H9 (cell line): ENCODE data around the gene P3H2. TPM values are rescaled to one million over a fixed set of nuclear protein-coding genes. Genes with fewer than 3 reads are reported as not detected.

Experiments
- DNase-seq: peaks from one replicate; pipeline ENCODE4 v3.0.0-alpha.2; 2017
- H2AFZ ChIP-seq: one replicate; pipeline ENCODE4 v1.6.1; 2013; ENCODE audit warnings: mild to moderate bottlenecking, low read length, control low read depth, moderate library complexity
- H2AK5ac ChIP-seq: 2 replicates; pipeline ENCODE4 v1.6.1; 2013; ENCODE audit warnings: low read length, control low read depth, mixed read lengths; ENCODE audit not compliant: insufficient read length
- H2BK120ac ChIP-seq: one replicate; pipeline ENCODE4 v1.6.1; 2013; ENCODE audit warnings: low read depth, mild to moderate bottlenecking, low read length, control low read depth, inconsistent platforms; ENCODE audit not compliant: poor library complexity, severe bottlenecking
- H2BK12ac ChIP-seq: 2 replicates; pipeline ENCODE4 v1.6.1; 2013; ENCODE audit warnings: low read length, control low read depth, mixed read lengths, low read depth; ENCODE audit not compliant: insufficient read length
- H2BK15ac ChIP-seq: 2 replicates; pipeline ENCODE4 v1.6.1; 2013; ENCODE audit warnings: low read depth, low read length, control low read depth
- H2BK20ac ChIP-seq: one replicate; pipeline ENCODE4 v1.6.1; 2013; ENCODE audit warnings: low read depth, mild to moderate bottlenecking, low read length, control low read depth, inconsistent platforms; ENCODE audit not compliant: poor library complexity, severe bottlenecking
- H2BK5ac ChIP-seq: 2 replicates; pipeline ENCODE4 v1.6.1; 2013; ENCODE audit warnings: low read length, control low read depth, mixed read lengths; ENCODE audit not compliant: insufficient read length
- H3K14ac ChIP-seq: 2 replicates; pipeline ENCODE4 v1.6.1; 2013; ENCODE audit warnings: low read length, control low read depth; ENCODE audit not compliant: insufficient read depth
- H3K18ac ChIP-seq: 2 replicates; pipeline ENCODE4 v1.6.1; 2013; ENCODE audit warnings: low read depth, mild to moderate bottlenecking, mixed read lengths, low read length, control low read depth; ENCODE audit not compliant: insufficient read length
- H3K23ac ChIP-seq: 2 replicates; pipeline ENCODE4 v1.6.1; 2013; ENCODE audit warnings: low read length, control low read depth, mixed read lengths, low read depth; ENCODE audit not compliant: insufficient read length
- H3K23me2 ChIP-seq: 2 replicates; pipeline ENCODE4 v1.6.1; 2013; ENCODE audit warnings: low read depth, mild to moderate bottlenecking, mixed read lengths, low read length, control low read depth; ENCODE audit not compliant: insufficient read length, poor library complexity, severe bottlenecking
- H3K27ac ChIP-seq: 2 replicates; pipeline ENCODE4 v1.5.1; 2013; ENCODE audit warnings: low read length, control low read depth, mixed read lengths, low read depth; ENCODE audit not compliant: insufficient read length
- H3K27me3 ChIP-seq: 2 replicates; pipeline ENCODE4 v1.6.1; 2013; ENCODE audit warnings: low read length, control low read depth, inconsistent platforms; ENCODE audit not compliant: insufficient read depth
- H3K4ac ChIP-seq: 2 replicates; pipeline ENCODE4 v1.6.1; 2013; ENCODE audit warnings: low read depth, mild to moderate bottlenecking, control low read depth, inconsistent platforms, low read length, moderate library complexity
- H3K4me1 ChIP-seq: 2 replicates; pipeline ENCODE4 v1.6.1; 2013; ENCODE audit warnings: low read length, control low read depth, inconsistent platforms; ENCODE audit not compliant: insufficient read depth
- H3K4me2 ChIP-seq: 2 replicates; pipeline ENCODE4 v1.6.1; 2013; ENCODE audit warnings: low read length, control low read depth, mixed read lengths; ENCODE audit not compliant: insufficient read length, insufficient read depth
- H3K56ac ChIP-seq: 2 replicates; pipeline ENCODE4 v1.6.1; 2013; ENCODE audit warnings: low read depth, mild to moderate bottlenecking, mixed read lengths, low read length, control low read depth; ENCODE audit not compliant: insufficient read length
- H3K79me1 ChIP-seq: 2 replicates; pipeline ENCODE4 v1.6.1; 2013; ENCODE audit warnings: low read depth, mild to moderate bottlenecking, moderate library complexity, low read length, control low read depth, inconsistent platforms; ENCODE audit not compliant: insufficient read depth, poor library complexity, severe bottlenecking
- H3K79me2 ChIP-seq: 2 replicates; pipeline ENCODE4 v1.6.1; 2013; ENCODE audit warnings: low read length, control low read depth, inconsistent platforms; ENCODE audit not compliant: insufficient read depth
- H3K9ac ChIP-seq: 2 replicates; pipeline ENCODE4 v1.6.1; 2013; ENCODE audit warnings: low read length, control low read depth, mixed read lengths; ENCODE audit not compliant: insufficient read length; ENCODE audit errors: extremely low read depth
- H3K9me3 ChIP-seq: one replicate; pipeline ENCODE4 v1.6.1; 2013; ENCODE audit warnings: low read depth, low read length, inconsistent platforms; ENCODE audit not compliant: control insufficient read depth
- H3T11ph ChIP-seq: one replicate; pipeline ENCODE4 v1.6.1; 2013; ENCODE audit warnings: mild to moderate bottlenecking, low read length, control low read depth, inconsistent platforms
- H4K20me1 ChIP-seq: one replicate; pipeline ENCODE4 v1.6.1; 2013; ENCODE audit not compliant: control insufficient read depth, insufficient read length, insufficient read depth
- H4K5ac ChIP-seq: 2 replicates; pipeline ENCODE4 v1.6.1; 2013; ENCODE audit warnings: low read depth, mild to moderate bottlenecking, mixed read lengths, low read length, control low read depth; ENCODE audit not compliant: insufficient read length
- H4K8ac ChIP-seq: replicated peaks from 2 replicates; pipeline ENCODE4 v1.6.1; 2013; ENCODE audit warnings: low read length, control low read depth, mixed read lengths, low read depth; ENCODE audit not compliant: insufficient read length
- H4K91ac ChIP-seq: 2 replicates; pipeline ENCODE4 v1.6.1; 2013; ENCODE audit warnings: low read depth, mild to moderate bottlenecking, moderate library complexity, mixed read lengths, low read length, control low read depth; ENCODE audit not compliant: insufficient read length
- H3K27ac Mint-ChIP-seq, 3 experiments: 2 replicates in 2 of 3; 3 replicates in 1 of 3; pipeline ENCODE4 v1.8.0; 2020 to 2021; ENCODE audit warnings: mixed read lengths in 3 of 3, mild to moderate bottlenecking in 1 of 3, moderate library complexity in 1 of 3
- H3K27me3 Mint-ChIP-seq: 2 replicates; pipeline ENCODE4 v1.8.0; 2021; ENCODE audit warnings: low read depth, mild to moderate bottlenecking, moderate library complexity, mixed read lengths
- H3K36me3 Mint-ChIP-seq, 3 experiments: 2 replicates in 2 of 3; 3 replicates in 1 of 3; pipeline ENCODE4 v1.8.0; 2020 to 2021; ENCODE audit warnings: low read depth in 3 of 3, mixed read lengths in 3 of 3; ENCODE audit not compliant: insufficient read depth in 1 of 3
- H3K4me1 Mint-ChIP-seq, 2 experiments: 2 replicates each; pipeline ENCODE4 v1.8.0; 2020; ENCODE audit warnings: mixed read lengths in 2 of 2
- H3K4me3 Mint-ChIP-seq, 2 experiments: 2 replicates in 1 of 2; 3 replicates in 1 of 2; pipeline ENCODE4 v1.8.0; 2020 to 2021; ENCODE audit warnings: mild to moderate bottlenecking in 2 of 2, mixed read lengths in 2 of 2, moderate library complexity in 1 of 2
- H3K9me3 Mint-ChIP-seq, 2 experiments: 2 replicates in 1 of 2; 3 replicates in 1 of 2; pipeline ENCODE4 v1.8.0; 2020; ENCODE audit warnings: mild to moderate bottlenecking in 2 of 2, mixed read lengths in 2 of 2, moderate library complexity in 1 of 2
- WGBS: extraction: QIAGEN DNeasy Blood & Tissue Kit; methylation state at CpG from one replicate; pipeline ENCODE4 v1.1.7; 2013; ENCODE audit warnings: missing lambda C conversion rate, low lambda C conversion rate, mixed read lengths; ENCODE audit not compliant: insufficient read length; ENCODE audit errors: extremely low coverage; 5-methylcytosine and 5-hydroxymethylcytosine counted together
- total RNA-seq: library from RNA; stranded (reverse); gene quantifications from 2 replicates; pipeline ENCODE4 v1.2.1, GENCODE V29; 2021
- TF ChIP-seq, protein P1 (sequence below): fragments of 200-600 bp; sonication (generic); conservative IDR thresholded peaks from 3 replicates; pipeline ENCODE4 v1.8.0; 2021; ENCODE audit warnings: antibody characterized with exemption, mild to moderate bottlenecking

Gene P3H2
- total RNA-seq, 1 experiment from 2014 or later: 41.5 TPM

DNA sequence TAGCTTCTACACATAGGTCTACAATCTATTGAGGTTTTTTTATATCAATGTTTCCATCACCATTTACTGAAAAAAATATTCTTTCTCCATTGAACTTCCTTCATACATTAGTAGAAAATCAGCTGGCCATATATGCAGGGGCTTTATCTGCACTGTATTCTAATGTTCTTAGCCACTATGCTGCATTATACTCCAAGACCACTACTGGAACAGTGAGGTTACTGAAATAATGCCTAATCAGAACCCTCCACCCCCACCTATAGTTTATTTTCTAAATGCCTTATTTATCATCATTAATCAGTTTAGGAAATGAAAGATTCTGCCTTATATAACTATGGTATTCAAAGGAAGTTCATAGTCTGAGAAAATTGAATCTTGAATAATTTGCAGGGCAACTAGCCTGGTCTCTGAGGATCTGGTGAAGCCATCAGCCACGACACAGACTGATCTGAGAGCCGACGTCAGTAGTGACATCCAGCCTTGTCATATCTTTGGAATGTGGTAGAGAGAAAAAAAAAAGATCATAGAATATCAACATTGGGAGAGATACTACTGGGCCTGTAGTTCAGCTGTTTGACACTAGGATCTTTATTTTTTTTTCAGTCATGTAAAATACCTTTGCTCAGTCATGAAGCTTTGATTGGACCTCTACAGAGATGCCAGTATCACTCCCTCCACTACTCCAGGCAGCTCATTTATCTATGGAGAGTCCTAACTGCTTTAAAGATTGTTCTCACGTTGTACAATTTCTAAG is 66.6 kb downstream of the P3H2 start:
- H3K4me2 ChIP-seq: no peak overlapping the region
- no peak overlapping the region for H2BK5ac ChIP-seq
- H3K4me3 Mint-ChIP-seq: no peak overlapping the region
- H2AFZ ChIP-seq: no peak overlapping the region
- no peak overlapping the region for H3K14ac ChIP-seq
- peaks cover 7% of the 10 kb centered on the region; the same call in 1 of the 2 replicates for H3K4me1 ChIP-seq
- no peaks in the 10 kb centered on the region for H3K27me3 ChIP-seq
- no peaks in the 10 kb centered on the region for H4K20me1 ChIP-seq
- no peak overlapping the region for H2BK120ac ChIP-seq
- no peaks in the 10 kb centered on the region for H3K23me2 ChIP-seq
- peaks cover 58 to 63% of the 10 kb centered on the region in 2 experiments for H3K4me1 Mint-ChIP-seq
- H3K9me3 Mint-ChIP-seq: no peaks in the 10 kb centered on the region
- no peaks in the 10 kb centered on the region for H3K36me3 Mint-ChIP-seq
- H2BK15ac ChIP-seq: no peak overlapping the region
- H2BK20ac ChIP-seq: no peak overlapping the region
- no peak for DNase-seq
- no peak overlapping the region for H3K18ac ChIP-seq
- no peak overlapping the region for H4K8ac ChIP-seq
- H3K56ac ChIP-seq: no peak overlapping the region
- TF ChIP-seq, protein P1, sequence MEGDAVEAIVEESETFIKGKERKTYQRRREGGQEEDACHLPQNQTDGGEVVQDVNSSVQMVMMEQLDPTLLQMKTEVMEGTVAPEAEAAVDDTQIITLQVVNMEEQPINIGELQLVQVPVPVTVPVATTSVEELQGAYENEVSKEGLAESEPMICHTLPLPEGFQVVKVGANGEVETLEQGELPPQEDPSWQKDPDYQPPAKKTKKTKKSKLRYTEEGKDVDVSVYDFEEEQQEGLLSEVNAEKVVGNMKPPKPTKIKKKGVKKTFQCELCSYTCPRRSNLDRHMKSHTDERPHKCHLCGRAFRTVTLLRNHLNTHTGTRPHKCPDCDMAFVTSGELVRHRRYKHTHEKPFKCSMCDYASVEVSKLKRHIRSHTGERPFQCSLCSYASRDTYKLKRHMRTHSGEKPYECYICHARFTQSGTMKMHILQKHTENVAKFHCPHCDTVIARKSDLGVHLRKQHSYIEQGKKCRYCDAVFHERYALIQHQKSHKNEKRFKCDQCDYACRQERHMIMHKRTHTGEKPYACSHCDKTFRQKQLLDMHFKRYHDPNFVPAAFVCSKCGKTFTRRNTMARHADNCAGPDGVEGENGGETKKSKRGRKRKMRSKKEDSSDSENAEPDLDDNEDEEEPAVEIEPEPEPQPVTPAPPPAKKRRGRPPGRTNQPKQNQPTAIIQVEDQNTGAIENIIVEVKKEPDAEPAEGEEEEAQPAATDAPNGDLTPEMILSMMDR: no peak
- no peak overlapping the region; a peak in 2 of 7 replicates for H3K27ac Mint-ChIP-seq
- no peak overlapping the region for H2BK12ac ChIP-seq
- H2AK5ac ChIP-seq: no peak overlapping the region
- no CpG with 5 or more reads among the region's 4 CpGs for WGBS
- H3K9ac ChIP-seq: no peak overlapping the region
- no peak overlapping the region for H3K4ac ChIP-seq
- no peak overlapping the region for H3T11ph ChIP-seq
- H4K91ac ChIP-seq: no peak overlapping the region
- H3K79me2 ChIP-seq: no peaks in the 10 kb centered on the region
- no peak overlapping the region for H3K27ac ChIP-seq
- H3K27me3 Mint-ChIP-seq: no peaks in the 10 kb centered on the region
- no peaks in the 10 kb centered on the region for H3K9me3 ChIP-seq
- no peak overlapping the region for H3K23ac ChIP-seq
- H4K5ac ChIP-seq: no peak overlapping the region
- H3K79me1 ChIP-seq: no peaks in the 10 kb centered on the region
